Uterus (tissue), 2 donors: ENCODE results near the gene CLRN1.

Experiments
- POLR2A ChIP-seq, 2 donors: fragments of 450-650 bp; IDR thresholded peaks; one replicate each; pipeline ENCODE4 v1.6.1; 2016; ENCODE audit warnings: antibody characterized with exemption in 2 of 2, mild to moderate bottlenecking in 1 of 2, moderate library complexity in 1 of 2
- TF ChIP-seq, protein P1 (sequence below), 4 experiments: fragments of 200-600 bp in 2 of 4; fragments of 450-650 bp in 2 of 4; sonication (generic) in 2 of 4; IDR thresholded peaks; one replicate each; pipeline ENCODE4 v1.5.1; 2016 to 2019; ENCODE audit warnings: antibody characterized with exemption in 4 of 4, mild to moderate bottlenecking in 2 of 4, moderate library complexity in 1 of 4

DNA sequence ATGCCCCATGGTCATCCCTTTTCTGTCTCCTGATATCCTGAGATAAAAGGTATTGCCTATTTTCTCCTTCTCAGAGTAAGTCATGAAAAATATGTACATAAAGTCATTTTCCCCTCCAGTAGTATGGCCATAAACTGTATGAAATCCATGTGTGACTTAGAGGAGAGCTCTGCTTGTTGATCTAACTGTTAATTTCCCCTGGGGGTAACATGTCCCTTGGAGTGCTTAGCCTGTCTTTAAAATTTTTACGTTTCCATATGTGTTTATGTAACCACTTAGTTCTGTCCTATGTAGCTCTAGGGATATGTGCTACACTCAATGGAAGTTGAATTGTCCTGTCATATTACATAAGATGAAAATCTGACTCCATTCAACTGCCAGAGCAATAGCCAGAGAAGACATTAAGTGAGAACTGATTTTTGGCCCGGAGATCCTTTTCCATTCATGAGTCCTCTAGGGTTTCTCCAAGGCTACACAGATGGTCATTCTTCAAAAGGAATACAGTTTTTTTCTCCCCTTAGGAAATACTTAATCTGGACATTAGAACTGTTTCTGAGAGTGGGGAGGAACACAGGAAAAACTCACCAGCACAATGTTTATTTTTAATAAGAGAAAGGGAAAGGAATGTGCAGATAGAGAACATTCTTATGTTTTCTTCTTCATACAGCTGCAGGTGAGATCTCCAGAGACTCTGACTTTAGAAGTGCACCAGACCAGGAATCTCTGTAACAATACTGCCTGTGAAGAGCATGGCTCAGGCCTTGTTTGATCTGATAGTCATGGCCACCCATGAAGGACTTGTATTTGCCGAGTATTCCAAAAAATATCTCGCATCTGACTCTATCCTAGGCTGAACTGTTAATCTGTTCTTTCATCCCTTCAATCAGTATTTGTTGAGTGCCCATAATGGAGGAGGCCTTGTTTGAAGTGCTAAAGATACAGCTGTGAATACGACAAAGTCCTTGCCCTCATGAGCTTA, 29.8 kb upstream of the CLRN1 start:
- TF ChIP-seq, protein P1, sequence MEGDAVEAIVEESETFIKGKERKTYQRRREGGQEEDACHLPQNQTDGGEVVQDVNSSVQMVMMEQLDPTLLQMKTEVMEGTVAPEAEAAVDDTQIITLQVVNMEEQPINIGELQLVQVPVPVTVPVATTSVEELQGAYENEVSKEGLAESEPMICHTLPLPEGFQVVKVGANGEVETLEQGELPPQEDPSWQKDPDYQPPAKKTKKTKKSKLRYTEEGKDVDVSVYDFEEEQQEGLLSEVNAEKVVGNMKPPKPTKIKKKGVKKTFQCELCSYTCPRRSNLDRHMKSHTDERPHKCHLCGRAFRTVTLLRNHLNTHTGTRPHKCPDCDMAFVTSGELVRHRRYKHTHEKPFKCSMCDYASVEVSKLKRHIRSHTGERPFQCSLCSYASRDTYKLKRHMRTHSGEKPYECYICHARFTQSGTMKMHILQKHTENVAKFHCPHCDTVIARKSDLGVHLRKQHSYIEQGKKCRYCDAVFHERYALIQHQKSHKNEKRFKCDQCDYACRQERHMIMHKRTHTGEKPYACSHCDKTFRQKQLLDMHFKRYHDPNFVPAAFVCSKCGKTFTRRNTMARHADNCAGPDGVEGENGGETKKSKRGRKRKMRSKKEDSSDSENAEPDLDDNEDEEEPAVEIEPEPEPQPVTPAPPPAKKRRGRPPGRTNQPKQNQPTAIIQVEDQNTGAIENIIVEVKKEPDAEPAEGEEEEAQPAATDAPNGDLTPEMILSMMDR (IDR thresholded peaks at IDR 0.05): no peak
- no peak for TF ChIP-seq POLR2A (IDR thresholded peaks at IDR 0.05)
